GM18502 (cell line): ENCODE measurements around the gene UGT1A1.

Experiments
- ATAC-seq: cut with Tn5 transposase; IDR thresholded peaks from one replicate; pipeline ENCODE4 v1.9.1; 2021; ENCODE audit warnings: mild to moderate bottlenecking; ENCODE audit not compliant: unreplicated experiment, poor library complexity

Gene UGT1A1

GRCh38 chr2:233794128-233794658 lies 34.1 kb downstream of the UGT1A1 start:
- ATAC-seq = no peak

GRCh38 chr2:233795735-233796171 lies 35.7 kb downstream of the UGT1A1 start:
- no peak for ATAC-seq

GRCh38 chr2:233796254-233796653 lies 36.2 kb downstream of the UGT1A1 start:
- no peak for ATAC-seq

GRCh38 chr2:233798335-233799086 lies 38.4 kb downstream of the UGT1A1 start:
- no peak for ATAC-seq

GRCh38 chr2:233799087-233799665 lies 39.1 kb downstream of the UGT1A1 start:
- ATAC-seq = no peak

- no peak for ATAC-seq
Measured at GRCh38 chr2:233799716-233800115, 39.6 kb downstream of the UGT1A1 start.

GRCh38 chr2:233800208-233800607 lies 40.1 kb downstream of the UGT1A1 start:
- ATAC-seq = no peak

GRCh38 chr2:233801357-233802131 lies 41.5 kb downstream of the UGT1A1 start:
- ATAC-seq = no peak

- ATAC-seq = no peak
Measured at GRCh38 chr2:233802132-233802815, 42.2 kb downstream of the UGT1A1 start.

GRCh38 chr2:233803292-233803911 lies 43.3 kb downstream of the UGT1A1 start:
- no peak for ATAC-seq

GRCh38 chr2:233803994-233804393 lies 43.9 kb downstream of the UGT1A1 start:
- ATAC-seq = no peak

- ATAC-seq = no peak
Measured at GRCh38 chr2:233807215-233807865, 47.3 kb downstream of the UGT1A1 start.

- ATAC-seq = no peak
Measured at GRCh38 chr2:233807966-233808935, 48.2 kb downstream of the UGT1A1 start.

GRCh38 chr2:233810385-233810784 lies 50.3 kb downstream of the UGT1A1 start:
- ATAC-seq = no peak

- no peak for ATAC-seq
Measured at GRCh38 chr2:233811087-233811486, 51.0 kb downstream of the UGT1A1 start.

GRCh38 chr2:233811732-233812131 lies 51.7 kb downstream of the UGT1A1 start:
- ATAC-seq = no peak

GRCh38 chr2:233813236-233814055 lies 53.4 kb downstream of the UGT1A1 start:
- no peak for ATAC-seq
